Esophagus muscularis mucosa (tissue), 4 donors: Measurements from ENCODE around the gene TMEM205. TPM values are rescaled to one million over a fixed set of nuclear protein-coding genes. Genes with fewer than 3 reads are reported as not detected.
A peak's percentile ranks its signal among the peaks of the same experiment; 100 is the strongest.

Source experiments
- DNase-seq: peaks from one replicate; pipeline ENCODE4 v3.0.0-alpha.2; 2017; ENCODE audit errors: extremely low spot score
- H3K27ac ChIP-seq, 4 donors: fragments of 200-600 bp; sonication (generic); replicated peaks in 1 of 4; 1 replicate in 3 of 4; 2 replicates in 1 of 4; pipeline ENCODE4 v1.5.1; 2016 to 2019; ENCODE audit warnings: mild to moderate bottlenecking in 1 of 4
- H3K27me3 ChIP-seq, 4 donors: fragments of 200-600 bp; sonication (generic); one replicate each; pipeline versions ENCODE4 v1.5.1 to v1.6.0; 2016 to 2019
- H3K36me3 ChIP-seq, 4 donors: fragments of 200-600 bp; sonication (generic); one replicate each; pipeline ENCODE4 v1.5.1; 2016 to 2019
- H3K4me1 ChIP-seq, 4 donors: fragments of 200-600 bp; sonication (generic); one replicate each; pipeline ENCODE4 v1.5.1; 2016 to 2019
- H3K4me3 ChIP-seq, 4 donors: fragments of 200-600 bp; sonication (generic); 1 replicate in 2 of 4; 2 replicates in 2 of 4; pipeline ENCODE4 v1.5.1; 2016 to 2019; ENCODE audit warnings: mild to moderate bottlenecking in 4 of 4, moderate library complexity in 1 of 4
- H3K9me3 ChIP-seq, 4 donors: fragments of 200-600 bp; sonication (generic); 1 replicate in 3 of 4; 2 replicates in 1 of 4; pipeline ENCODE4 v1.5.1; 2016 to 2019
- EP300 ChIP-seq: sonication (generic); formaldehyde crosslinking; IDR thresholded peaks from one replicate; pipeline ENCODE4 v1.6.1; 2017; ENCODE audit warnings: antibody characterized with exemption
- POLR2A ChIP-seq: fragments of 450-650 bp; IDR thresholded peaks from one replicate; pipeline ENCODE4 v1.6.1; 2017; ENCODE audit warnings: antibody characterized with exemption, moderate library complexity, mild to moderate bottlenecking, low read depth
- POLR2AphosphoS5 ChIP-seq, 2 donors: sonication (generic); formaldehyde crosslinking; IDR thresholded peaks; one replicate each; pipeline ENCODE4 v1.6.1; 2017; ENCODE audit warnings: antibody characterized with exemption in 2 of 2
- WGBS: methylation state at CpG from one replicate; pipeline ENCODE4 v1.1.5; 2018; 5-methylcytosine and 5-hydroxymethylcytosine counted together
- intact Hi-C: fragments of 100-400 bp; cut with DNase I; formaldehyde crosslinking; loops from one replicate; pipeline ENCODE4 v1.15.1; 2023
- total RNA-seq, 4 donors: library from RNA; depleted of rRNA; stranded (reverse); fragments of >200 nt; gene quantifications; one replicate each; pipeline versions ENCODE4 v1.1.0 to v1.2.1, GENCODE V29; 2016
- TF ChIP-seq, protein P1 (sequence below), 3 experiments: fragments of 200-600 bp in 2 of 3; fragments of 450-650 bp in 1 of 3; sonication (generic) in 2 of 3; IDR thresholded peaks; one replicate each; pipeline ENCODE4 v1.5.1; 2017 to 2019; ENCODE audit warnings: antibody characterized with exemption in 3 of 3, mild to moderate bottlenecking in 2 of 3, moderate library complexity in 1 of 3

Gene TMEM205
- total RNA-seq, 4 donors from 2014 or later = 197 to 241 (median 206) TPM

GRCh38 chr19:11375143-11375948, 29.3 kb upstream of the TMEM205 start:
- TF ChIP-seq, protein P1, sequence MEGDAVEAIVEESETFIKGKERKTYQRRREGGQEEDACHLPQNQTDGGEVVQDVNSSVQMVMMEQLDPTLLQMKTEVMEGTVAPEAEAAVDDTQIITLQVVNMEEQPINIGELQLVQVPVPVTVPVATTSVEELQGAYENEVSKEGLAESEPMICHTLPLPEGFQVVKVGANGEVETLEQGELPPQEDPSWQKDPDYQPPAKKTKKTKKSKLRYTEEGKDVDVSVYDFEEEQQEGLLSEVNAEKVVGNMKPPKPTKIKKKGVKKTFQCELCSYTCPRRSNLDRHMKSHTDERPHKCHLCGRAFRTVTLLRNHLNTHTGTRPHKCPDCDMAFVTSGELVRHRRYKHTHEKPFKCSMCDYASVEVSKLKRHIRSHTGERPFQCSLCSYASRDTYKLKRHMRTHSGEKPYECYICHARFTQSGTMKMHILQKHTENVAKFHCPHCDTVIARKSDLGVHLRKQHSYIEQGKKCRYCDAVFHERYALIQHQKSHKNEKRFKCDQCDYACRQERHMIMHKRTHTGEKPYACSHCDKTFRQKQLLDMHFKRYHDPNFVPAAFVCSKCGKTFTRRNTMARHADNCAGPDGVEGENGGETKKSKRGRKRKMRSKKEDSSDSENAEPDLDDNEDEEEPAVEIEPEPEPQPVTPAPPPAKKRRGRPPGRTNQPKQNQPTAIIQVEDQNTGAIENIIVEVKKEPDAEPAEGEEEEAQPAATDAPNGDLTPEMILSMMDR (IDR thresholded peaks at IDR 0.05) = no peak
- peak; percentile 84 to 90 for TF ChIP-seq POLR2AphosphoS5 (IDR thresholded peaks at IDR 0.05)
- no peaks in the 10 kb centered on the region for H3K27me3 ChIP-seq
- peaks cover 0 to 12% (median 4%) of the 10 kb centered on the region in 4 donors for H3K36me3 ChIP-seq
- peaks cover 32 to 52% (median 50%) of the 10 kb centered on the region in 4 donors for H3K4me1 ChIP-seq
- no peak for DNase-seq
- peak overlapping the region; percentile 59 to 78 (median 66) for H3K4me3 ChIP-seq
- H3K9me3 ChIP-seq = no peaks in the 10 kb centered on the region
- 8% methylated on average over 21 of the region's 27 CpGs for WGBS
- peak overlapping the region; percentile 84 to 95 (median 90) for H3K27ac ChIP-seq
- intact Hi-C loops = no loop called here

GRCh38 chr19:11374433-11375142, 28.5 kb upstream of the TMEM205 start, which contains the start of gene SWSAP1:
TSS of gene SWSAP1 (plus strand) at chr19:11374666. CDS start at chr19:11374681, 15 bp downstream.
- peak within 1 kb of the TSS; percentile 59 to 78 (median 66) for H3K4me3 ChIP-seq
- H3K27me3 ChIP-seq = no peaks in the 10 kb centered on the region
- peaks cover 29 to 45% (median 44%) of the 10 kb centered on the region in 4 donors for H3K4me1 ChIP-seq
- intact Hi-C loops = no loop called here
- peak; percentile 99 for DNase-seq
- H3K9me3 ChIP-seq = no peaks in the 10 kb centered on the region
- TF ChIP-seq EP300 = no peak
- peak; percentile 60 to 76 for TF ChIP-seq POLR2AphosphoS5 (IDR thresholded peaks at IDR 0.05)
- TF ChIP-seq, protein P1 (IDR thresholded peaks at IDR 0.05) = peak in 1 of 3 experiments; percentile 16
- WGBS = 0% methylated on average over 42 of the region's 44 CpGs
- peak within 1 kb of the TSS; percentile 84 to 95 (median 90) for H3K27ac ChIP-seq
- peaks cover 0 to 13% (median 8%) of the 10 kb centered on the region in 4 donors for H3K36me3 ChIP-seq

GRCh38 chr19:11373885-11374432, 27.9 kb upstream of the TMEM205 start:
- Histone ChIP-seq H3K27ac (peak overlapping the region; percentile 84 to 95 (median 90)), H3K27me3 (no peaks in the 10 kb centered on the region), H3K4me3 (peak overlapping the region; percentile 59 to 78 (median 66)), H3K4me1 (peaks cover 29 to 45% (median 44%) of the 10 kb centered on the region in 4 donors), H3K36me3 (peaks cover 0 to 19% (median 11%) of the 10 kb centered on the region in 4 donors), H3K9me3 (no peaks in the 10 kb centered on the region)
- TF ChIP-seq, protein P1 (IDR thresholded peaks at IDR 0.05) = no peak
- TF ChIP-seq EP300 (no peak), POLR2AphosphoS5 (IDR thresholded peaks at IDR 0.05) (no peak), POLR2A (no peak)
- intact Hi-C loops = no loop called here
- WGBS = 28% methylated on average over 10 of the region's 11 CpGs
- DNase-seq = no peak

DNA sequence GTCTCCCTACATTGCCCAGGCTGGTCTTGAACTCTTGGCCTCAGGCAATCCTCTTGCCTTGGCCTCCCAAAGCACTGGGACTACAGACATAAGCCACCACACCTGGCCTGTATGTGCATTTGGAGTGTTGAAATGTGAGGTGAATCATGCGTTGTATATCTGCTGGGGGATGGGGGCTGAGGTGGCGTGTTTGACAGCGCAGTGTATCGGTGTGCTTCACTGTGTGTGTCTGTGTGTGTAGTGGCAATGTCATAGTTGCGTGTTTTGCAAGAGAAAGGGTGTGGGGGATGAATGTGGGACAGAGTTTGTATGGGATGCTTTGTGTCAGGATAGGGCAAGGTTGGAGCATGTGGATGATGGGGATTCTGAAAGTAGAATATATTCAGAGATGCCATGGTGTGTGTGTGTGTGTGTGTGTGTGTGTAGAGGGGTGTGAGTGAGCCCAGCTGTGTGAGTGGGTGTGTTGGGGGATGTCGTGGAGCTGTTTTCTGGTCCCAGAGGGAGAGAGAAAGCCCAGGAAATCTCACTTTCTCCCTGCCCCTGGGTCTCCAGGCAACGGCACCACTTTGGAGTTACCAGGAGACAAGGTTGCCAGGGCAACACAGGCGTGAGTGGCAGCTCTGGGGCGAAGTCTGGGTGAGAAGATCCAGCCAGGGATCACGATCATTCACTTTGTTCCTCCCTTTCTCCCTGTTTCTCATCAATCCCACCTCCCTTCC, 27.3 kb upstream of the TMEM205 start:
- Histone ChIP-seq H3K9me3 (no peaks in the 10 kb centered on the region), H3K4me1 (peaks cover 29 to 42% (median 40%) of the 10 kb centered on the region in 4 donors), H3K27me3 (no peaks in the 10 kb centered on the region), H3K36me3 (peaks cover 0 to 14% (median 12%) of the 10 kb centered on the region in 4 donors), H3K27ac (no peak overlapping the region), H3K4me3 (no peak overlapping the region)
- 42% methylated on average over 10 of the region's 10 CpGs for WGBS
- TF ChIP-seq POLR2A (no peak), POLR2AphosphoS5 (IDR thresholded peaks at IDR 0.05) (no peak), EP300 (no peak)
- TF ChIP-seq, protein P1 (IDR thresholded peaks at IDR 0.05) = no peak
- DNase-seq = no peak
- intact Hi-C loops = no loop called here
